Erythroblast (primary cell): Measurements from ENCODE around the gene KLHL22.

Source experiments
- GATA1 ChIP-seq: IDR thresholded peaks from 2 replicates; pipeline ENCODE4 v1.6.1; 2011; ENCODE audit warnings: low read depth, mild to moderate bottlenecking, control low read depth, low read length, moderate library complexity
- POLR2A ChIP-seq: IDR thresholded peaks from 2 replicates; pipeline ENCODE4 v1.6.1; 2011; ENCODE audit warnings: mild to moderate bottlenecking, low read length

GRCh38 chr22:20450551-20450906 is 45.1 kb downstream of the KLHL22 start:
- no peak for TF ChIP-seq POLR2A
- no peak for TF ChIP-seq GATA1
